ENCODE measurements around the gene KCNMB2.

KCNMB2 gene

DNA sequence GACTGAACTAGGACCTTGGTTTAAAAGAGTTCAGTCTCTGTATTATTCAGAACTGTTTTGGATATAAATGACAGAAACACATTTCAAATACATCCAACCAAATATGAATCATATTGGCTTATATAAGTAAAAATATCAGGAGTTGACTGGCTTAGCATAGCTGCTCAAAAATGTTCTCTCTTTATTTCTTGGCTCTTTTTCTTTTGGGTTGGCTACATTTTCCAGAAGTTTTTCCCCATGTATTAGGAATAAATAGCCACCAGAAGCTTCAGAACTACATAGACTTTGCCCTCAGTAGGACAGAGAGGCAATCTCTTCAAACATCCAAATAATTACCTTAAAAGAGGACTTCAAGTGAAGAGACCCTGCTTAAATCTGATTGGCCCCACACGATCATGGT, 32.7 kb downstream of the KCNMB2 start:
- no peak for DNase-seq (ENCODE audit: low read depth)

DNA sequence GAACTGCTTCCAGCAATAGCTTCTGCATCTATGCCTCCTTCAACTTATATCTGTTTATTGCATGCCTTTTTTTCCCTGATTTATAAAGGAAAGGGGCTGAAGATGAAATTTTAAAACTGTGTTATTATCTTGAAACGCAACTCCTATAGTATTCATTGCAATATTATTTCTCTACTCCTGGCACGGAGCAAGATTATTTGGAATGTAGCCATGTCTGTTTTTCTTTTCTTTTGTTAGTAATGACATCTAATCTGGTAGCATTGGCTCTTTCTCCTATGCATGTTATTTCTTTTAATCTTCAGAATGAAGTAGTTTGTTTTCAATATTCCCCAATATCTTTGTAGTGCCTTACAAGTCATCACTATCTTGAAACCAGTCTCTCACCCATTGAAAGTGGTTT, 33.6 kb downstream of the KCNMB2 start:
- DNase-seq (ENCODE audit: low read depth) = no peak

DNA sequence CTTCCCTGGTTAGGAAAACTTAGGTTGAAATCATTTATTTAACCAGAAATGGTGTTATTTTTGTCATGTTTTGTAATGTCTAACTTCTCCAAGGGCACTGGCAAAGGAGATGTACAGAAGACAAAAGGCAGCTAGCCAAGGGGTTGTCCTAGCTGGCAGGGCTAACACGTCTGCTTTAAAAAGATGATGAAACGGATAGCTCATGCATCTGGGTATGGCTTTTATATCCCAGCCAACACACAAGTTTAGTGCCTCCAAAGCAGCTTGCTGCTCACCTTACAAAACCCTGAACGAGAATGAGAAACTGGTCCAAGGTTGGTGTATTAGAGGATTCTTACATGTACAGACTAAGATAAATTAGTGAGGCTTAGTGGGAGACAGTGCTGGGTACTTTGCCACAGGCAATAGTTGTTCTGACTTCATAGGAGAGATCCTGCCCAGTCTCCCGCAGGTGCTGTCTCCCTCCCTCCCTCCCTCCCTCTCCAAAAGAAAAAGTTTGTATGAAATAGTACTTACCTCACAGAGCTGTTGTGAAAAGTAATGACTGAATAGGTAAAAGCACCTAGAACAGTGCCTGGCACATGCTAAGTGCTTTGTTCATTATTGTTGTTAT, 47.8 kb downstream of the KCNMB2 start:
- no peak for DNase-seq (ENCODE audit: low read depth)

DNA sequence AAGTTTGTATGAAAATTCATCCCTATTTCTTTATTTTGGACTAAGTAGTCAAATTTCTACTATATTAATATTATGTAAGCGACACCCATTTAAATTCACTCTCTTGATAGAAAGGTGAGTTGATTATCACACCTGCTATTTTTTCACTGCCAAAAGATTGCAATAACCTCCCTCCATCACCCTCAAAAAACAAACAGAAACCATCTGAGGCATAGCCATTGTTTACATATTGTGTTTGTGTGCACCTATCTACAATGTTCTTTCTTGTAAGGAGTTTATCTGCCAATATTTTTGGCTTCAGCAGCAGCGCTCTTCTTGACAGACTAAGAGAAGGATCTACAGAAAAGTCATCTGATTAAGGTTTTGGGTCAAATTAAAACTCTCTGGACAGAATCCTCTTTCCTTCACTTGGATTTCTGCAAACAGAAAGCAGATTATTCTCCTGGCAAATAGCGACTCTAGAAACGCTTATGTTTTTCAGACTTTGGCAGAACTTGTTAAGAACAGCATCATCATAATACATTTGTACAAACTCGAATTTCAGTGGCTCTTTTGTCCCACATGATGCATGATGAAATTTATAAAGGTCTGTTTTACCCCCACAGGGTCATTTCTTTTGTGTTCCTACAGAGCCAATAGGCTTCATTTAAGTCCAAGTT, 48.6 kb downstream of the KCNMB2 start:
- DNase-seq (ENCODE audit: low read depth) = no peak

DNA sequence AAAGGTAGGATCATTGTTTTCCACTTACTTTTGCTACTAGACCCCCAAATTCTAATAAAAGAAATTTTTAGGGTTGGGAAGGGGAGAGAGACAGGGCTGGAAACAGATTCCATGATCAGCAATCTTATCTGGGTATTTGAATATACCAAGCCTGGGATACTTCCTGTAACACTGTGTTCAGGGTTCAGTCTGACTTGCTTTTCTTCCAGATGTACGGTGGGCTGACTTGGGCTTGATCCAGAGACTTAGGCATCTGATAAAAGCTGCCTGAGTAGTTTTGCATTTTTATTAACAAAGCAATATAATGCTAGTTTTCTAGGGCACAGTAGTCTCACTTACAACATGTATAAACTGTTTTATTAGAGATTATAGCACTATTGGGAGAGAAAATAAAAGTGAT, 49.2 kb downstream of the KCNMB2 start:
- DNase-seq (ENCODE audit: low read depth) = no peak

DNA sequence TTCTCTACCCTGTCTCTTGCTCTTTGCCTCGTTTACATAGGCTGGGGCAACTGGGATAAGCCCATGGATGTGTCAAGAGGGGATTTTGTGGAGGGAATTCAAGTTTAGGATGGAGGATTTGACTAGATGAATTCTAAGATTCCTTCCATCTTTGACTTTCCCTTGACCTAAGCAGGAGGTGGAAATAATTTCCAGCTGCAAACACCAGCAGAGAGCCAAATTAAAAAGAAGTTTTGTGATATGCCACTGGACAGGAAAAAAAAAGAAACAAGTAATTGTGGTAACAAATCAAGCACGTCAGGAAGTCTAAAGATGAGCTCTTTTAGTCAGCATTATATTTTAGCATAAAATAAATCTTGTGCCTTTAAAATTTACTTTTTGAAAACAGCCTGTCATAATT, 49.8 kb downstream of the KCNMB2 start:
- no peak for DNase-seq (ENCODE audit: low read depth)

DNA sequence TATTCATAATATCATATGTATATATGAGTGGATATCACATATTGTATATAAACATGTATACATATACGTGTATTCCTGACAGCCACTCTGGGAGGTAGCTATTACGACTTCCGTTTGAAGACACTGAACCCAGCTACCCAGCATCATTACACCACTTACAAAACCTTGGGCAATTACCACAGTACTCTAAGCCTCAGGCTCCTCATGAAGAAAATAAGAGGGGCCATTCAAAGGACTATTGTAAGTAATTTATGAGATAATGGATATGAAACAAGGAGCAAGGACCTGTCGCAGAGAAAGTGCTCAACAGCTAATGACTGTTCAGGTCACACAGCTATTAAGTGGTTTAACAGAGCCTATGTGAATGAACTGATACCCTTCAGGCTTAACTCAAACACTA, 52.4 kb downstream of the KCNMB2 start:
- DNase-seq (ENCODE audit: low read depth) = no peak

DNA sequence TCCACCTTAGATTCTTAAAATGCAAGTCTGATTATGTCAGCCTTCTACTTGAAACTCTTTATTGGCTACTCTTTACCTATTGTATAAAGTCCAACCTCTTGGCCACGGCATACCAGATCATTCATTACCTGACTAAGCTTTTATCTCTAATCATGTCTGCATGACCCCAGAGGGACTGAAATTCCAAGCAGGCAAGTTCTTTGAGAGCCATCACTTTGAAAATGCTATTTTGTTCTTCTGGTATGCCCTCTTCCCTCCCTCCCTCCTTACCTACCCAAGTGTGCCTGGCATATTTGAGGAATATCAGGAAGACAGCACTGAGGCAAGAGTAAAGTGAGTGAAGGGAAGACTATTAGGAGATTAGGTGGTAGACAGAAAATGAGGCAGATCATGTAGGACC, 57.5 kb downstream of the KCNMB2 start:
- DNase-seq (ENCODE audit: low read depth) = no peak

DNA sequence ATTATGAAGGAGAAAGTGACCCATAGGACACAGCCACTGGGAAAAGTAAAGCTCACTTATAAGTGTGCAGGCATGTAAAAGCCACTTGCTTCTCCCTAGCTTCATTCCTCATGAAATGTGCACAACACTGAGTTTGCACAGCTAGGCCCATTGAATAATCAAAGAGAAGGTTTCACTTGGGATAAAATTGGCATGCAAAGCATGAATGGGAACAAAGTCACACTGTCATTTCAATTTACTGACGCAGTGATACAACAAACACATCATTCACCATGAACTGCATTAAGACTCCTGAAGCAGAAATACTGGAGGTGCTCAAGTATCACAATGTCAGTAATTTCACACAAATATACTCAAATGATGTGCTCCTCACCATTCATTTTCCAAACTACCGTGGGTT, 61.1 kb downstream of the KCNMB2 start:
- no peak for DNase-seq (ENCODE audit: low read depth)

DNA sequence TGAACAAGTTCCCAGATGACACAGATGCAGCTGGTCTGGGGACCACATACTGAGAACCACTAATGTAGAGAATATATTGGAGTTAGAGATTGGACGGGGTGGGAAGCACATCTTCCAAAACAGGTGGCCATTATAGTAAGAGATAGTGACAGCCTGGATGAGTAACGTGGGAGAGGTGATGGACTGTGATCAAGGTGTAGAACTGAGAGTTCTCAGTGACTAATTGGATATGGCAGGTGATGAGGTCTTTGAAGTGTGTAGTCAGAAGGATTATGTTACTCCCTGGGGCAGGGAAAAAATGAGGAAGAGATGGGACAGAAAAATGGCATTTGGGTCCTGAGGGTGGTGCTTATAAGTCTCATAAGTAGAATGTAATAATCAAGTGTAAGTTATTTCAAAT, 66.6 kb downstream of the KCNMB2 start:
- no peak for DNase-seq (ENCODE audit: low read depth)

DNA sequence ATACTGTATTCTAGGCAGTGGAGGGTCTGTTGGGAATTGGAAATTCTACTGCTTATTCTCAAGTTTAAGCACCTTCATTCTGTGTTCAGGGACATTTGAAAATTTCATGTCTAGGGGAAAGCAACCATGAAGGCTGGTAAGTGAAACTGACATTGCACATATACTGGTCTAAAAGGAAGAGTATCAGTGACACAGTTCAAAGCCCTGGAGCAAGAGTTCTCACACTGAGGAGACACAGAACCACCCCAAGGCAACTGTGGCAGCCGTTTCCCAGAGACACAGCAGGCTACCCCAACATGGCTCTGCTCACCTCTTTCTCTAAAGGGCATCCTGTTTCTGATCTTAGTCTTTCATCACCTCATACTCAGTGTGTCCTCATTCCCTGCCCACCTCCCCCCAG, 67.5 kb downstream of the KCNMB2 start:
- DNase-seq (ENCODE audit: low read depth) = no peak

DNA sequence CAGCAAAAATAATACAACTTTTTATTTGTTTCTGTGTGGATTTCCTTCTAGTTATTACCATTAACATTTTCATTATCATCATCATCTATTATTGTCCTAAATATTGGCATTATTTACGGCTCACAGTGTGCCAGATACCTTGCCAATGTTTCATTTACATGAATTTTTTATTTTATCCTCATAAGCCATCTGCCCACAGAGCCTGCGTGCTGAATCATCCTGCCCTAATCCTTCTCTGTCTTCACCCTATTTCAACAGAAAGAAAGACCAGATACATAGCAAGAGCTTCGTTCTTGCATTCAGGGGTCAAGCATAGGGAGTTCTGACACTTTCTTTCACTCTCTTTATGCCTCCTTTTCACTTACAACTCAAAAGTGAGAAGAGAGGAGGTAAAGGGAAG, 82.0 kb downstream of the KCNMB2 start:
- no peak for DNase-seq (ENCODE audit: low read depth)

DNA sequence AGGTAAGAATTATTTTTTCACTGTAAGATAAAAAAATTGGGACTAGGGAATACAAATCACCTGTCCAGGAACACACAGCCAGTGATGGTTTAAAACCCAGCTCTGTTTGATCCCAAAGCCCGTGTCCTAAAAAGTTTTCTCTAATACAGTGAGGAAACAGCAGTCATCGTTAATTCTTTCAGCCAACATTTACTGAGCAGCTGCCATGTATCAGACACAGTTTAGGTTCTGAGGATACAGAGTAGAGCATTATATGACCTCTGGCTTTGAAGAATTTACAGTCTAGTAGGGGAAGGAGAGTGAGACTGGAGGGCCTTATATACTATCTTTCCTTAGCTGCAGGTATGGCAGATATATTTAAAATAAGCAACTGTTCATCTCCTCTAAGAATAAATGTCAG, 82.7 kb downstream of the KCNMB2 start:
- no peak for DNase-seq (ENCODE audit: low read depth)

DNA sequence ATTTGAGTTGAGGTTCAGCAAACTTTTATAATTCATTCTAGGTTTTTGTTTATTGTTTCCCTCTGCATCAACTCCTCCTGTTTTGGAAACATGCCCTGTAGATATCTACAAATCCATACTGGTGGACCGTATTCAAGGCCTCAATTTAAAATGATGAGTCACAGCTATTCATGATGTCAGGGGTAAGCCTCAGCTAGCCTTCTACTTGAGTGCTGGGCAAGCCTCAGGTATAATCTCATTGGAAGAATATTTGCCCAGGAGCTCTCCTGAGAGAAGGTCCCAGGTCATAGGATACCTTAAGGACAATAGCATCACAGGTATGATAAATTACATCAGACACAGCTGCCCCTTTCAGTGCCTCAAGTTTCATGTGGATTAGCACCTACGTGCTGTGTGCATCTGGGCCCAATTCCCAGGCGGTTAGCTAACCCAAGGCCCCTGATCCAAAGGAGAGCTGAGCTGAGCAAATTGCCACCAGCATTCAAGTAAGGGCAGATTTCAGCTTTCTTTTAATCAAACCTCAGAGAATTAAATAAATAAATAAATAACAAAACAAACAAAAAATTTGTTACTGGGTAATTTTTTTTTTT, 87.5 kb downstream of the KCNMB2 start:
- DNase-seq (ENCODE audit: low read depth) = no peak

DNA sequence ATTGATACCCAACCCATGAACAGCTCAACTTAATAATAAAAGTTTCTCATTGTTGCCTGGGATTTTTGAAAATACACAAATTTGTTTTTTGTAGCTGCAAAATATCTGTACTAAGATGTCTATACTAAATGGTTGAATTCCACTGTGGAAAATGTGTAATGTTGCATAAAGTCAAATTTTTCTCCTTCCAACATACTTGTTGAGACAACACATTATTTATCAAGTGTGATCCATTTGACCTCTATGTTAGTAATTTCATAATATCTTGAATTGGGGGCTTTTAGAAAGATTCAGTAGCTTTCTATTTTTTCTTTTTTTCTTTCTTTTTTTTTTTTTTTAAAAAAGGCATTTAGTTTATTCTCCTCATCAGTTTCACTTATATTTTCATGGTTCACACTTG, 88.0 kb downstream of the KCNMB2 start:
- no peak for DNase-seq (ENCODE audit: low read depth)

DNA sequence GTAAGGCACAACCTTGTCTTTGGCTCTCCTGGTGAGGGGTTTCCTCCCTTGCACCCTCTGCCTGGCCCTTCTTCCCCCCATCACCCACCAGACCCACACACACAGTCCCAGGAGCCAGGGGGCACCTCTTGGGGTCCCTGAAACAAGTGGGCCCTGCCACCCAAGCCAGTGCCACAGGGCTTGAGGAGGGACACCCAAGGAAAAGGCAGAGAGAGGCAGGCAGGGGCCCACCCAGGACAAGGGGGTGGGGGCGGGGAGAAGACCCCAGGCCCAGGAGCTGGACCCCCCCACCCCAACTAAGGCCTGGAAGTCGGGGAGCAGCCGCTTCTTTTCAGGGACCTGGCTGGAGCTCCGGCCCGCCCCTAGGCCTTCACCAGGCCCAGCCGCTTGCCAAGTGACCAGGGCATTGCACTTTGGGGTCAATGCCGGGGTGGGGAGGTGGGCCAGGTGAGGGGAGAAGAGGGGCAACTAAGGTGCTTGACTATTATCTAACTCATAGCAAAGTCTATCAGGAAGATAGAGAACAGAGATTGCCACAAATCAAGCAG, 88.9 kb downstream of the KCNMB2 start:
- DNase-seq (ENCODE audit: low read depth) = no peak

DNA sequence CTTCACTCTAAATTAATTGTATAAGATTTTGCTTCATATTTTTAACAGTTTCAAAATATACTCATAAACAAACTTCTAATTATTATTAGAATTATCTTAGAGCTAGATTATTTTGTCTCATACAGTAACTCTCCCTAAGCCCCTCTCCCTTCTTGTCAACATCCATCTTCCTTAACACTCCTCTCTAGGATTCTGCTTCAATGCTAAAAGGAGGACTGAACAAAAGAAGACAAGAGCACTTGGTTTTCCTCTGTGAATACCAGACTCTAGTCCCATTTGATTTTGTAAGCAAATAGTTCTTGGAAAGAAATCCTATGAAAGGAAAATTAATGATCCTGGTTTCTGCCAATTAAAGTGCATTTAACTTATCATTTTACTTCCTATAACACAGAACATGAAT, 91.8 kb downstream of the KCNMB2 start:
- no peak for DNase-seq (ENCODE audit: low read depth)

DNA sequence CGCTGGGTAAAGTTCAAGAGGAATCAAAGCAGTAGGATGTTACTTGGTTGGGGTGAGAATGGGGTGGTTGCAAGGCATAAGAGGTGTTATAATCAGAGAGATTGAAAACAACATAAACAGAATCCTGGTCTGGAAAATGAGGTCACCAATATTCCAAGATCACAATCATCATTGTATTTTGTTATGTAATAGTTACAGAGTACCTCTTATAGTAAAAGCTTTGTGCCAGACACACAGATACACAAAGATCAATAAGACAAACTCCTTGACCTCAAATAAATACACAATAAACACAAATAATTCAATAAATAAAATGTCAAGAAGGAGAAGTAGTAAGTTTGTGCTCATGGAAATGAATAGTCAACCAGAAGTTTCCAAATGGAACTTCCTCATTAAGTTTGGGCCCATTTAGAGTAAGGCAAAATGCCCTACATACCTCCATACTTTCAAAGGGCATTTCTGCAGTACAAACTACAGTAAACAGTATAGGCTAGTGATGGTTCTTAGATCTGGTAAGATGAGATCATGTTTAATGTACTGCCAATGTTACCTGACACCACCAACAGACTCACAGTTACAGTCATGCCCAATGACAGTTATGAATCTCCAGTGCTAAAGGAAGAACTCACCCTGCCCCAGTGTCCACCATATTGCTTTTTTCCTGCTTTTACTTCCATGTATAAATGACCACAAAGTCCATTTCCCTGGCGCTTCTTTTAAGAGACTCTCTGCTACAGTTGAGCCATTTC, 93.4 kb downstream of the KCNMB2 start:
- no peak for DNase-seq (ENCODE audit: low read depth)

DNA sequence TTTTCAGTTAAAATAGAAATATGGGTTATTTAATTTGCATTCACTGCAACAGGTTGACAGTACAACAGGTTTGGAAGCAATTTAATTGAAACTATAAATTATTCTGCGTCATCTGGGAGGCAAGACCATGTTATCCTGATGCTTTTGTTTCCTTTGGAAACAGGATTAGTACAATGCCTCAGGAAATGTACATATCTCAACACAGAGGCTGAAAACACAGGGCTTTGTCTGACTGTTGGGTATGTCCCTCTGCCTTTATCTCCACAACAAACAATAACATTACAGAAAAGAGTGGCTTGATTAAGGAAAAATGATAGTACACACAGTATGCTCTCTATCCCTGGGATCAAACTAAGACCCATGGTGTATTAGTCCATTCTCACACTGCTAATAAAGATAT, 95.7 kb downstream of the KCNMB2 start:
- DNase-seq (ENCODE audit: low read depth) = no peak

DNA sequence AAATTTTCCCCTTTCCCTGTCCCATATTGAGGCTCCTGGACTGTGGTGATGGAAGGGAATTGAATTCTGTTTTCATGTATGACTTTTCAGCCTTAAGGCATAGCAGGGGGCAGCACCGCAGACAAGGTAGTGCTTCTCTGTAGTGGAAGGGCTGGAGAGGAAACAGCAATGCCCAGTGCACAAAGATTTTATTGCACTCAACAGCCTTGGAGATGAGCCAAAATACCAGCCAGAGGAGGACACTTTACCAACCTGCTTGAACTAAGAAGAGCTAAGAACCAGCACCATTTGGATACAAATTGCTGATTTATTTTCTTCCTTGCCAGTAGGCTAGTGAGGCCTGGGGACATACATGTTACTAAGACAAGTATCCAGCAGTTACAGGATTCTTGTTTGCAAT, 98.7 kb downstream of the KCNMB2 start:
- DNase-seq (ENCODE audit: low read depth) = no peak

DNA sequence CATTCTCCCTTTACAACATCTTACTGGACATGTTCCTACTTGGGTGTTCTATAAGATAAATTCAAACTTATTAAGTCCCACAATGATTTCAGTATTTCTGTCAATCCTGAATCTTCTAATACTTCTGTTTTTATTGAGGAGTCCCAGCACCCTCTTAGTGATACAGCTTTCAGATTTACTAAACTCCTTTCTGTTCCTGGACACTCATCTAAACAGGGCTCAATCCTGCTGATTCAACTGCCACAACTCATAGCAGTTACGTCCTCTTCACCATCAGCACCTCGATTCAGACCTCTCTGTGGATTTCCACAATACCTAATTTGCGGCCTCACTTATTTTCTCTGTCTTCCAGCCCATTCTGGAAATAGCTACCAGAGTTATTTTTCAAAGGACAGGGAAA, 101.6 kb downstream of the KCNMB2 start:
- DNase-seq (ENCODE audit: low read depth) = no peak

DNA sequence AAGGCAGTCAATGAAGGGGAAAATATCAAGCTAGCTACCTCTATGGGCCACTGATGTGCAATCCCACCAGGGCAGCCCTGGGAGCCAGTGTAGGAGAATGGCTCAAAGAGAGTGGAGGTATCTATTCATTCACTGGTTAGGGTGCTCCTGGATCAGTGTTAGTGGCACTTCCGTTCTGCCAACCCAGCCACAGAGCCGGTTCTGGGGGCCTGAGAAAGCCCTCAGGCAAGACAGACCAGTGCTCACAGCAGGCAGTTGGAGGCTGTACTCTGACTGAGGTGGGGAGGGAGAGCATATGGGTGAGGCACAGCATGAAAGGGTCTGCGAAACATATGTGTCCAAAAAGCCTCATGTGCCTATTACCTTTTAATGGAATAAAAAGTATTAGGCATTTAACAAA, 109.3 kb downstream of the KCNMB2 start:
- no peak for DNase-seq (ENCODE audit: low read depth)

All from stimulated activated CD8-positive, alpha-beta memory T cell treated with anti-CD3 and anti-CD28 coated beads, Interleukin-15, amount 100 ng/mL, for 1 hour (primary cell).